WI38 (cell line): ENCODE results near the gene ASTN1.

ENCODE experiments used
- H3K4me3 ChIP-seq: 2 replicates; pipeline ENCODE4 v1.5.1; 2011; ENCODE audit warnings: low read depth, mild to moderate bottlenecking, control low read depth, low read length
- TF ChIP-seq, protein P1 (sequence below): IDR thresholded peaks from 2 replicates; pipeline ENCODE4 v1.5.1; 2012; ENCODE audit warnings: low read depth, mild to moderate bottlenecking, control low read depth, low read length

The ASTN1 gene

GRCh38 chr1:177164380-177165068 lies at the start of gene ASTN1:
ASTN1 (minus strand) TSS chr1:177164712; CDS start chr1:177164676, 36 bp downstream.
- TF ChIP-seq, protein P1, sequence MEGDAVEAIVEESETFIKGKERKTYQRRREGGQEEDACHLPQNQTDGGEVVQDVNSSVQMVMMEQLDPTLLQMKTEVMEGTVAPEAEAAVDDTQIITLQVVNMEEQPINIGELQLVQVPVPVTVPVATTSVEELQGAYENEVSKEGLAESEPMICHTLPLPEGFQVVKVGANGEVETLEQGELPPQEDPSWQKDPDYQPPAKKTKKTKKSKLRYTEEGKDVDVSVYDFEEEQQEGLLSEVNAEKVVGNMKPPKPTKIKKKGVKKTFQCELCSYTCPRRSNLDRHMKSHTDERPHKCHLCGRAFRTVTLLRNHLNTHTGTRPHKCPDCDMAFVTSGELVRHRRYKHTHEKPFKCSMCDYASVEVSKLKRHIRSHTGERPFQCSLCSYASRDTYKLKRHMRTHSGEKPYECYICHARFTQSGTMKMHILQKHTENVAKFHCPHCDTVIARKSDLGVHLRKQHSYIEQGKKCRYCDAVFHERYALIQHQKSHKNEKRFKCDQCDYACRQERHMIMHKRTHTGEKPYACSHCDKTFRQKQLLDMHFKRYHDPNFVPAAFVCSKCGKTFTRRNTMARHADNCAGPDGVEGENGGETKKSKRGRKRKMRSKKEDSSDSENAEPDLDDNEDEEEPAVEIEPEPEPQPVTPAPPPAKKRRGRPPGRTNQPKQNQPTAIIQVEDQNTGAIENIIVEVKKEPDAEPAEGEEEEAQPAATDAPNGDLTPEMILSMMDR: no peak

DNA sequence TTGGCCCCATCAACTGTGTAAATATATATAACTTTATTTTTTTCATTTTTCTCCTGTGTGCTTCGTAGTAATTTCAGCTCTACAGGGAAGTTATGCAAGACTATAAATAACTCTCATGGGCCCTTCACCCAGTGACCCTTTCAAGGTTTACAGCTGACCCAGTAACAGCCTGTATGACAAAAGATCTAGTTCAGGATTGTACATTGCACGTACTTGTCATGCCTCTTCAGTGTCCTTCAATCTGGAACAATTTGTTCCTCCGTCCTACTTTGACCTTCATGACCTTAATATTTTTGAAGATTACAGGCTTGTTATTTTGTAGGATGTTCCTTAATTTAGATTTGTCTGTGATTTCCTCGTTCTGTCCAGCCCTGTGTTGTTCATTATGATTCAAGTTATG lies 46.7 kb upstream of the ASTN1 start:
- no peak overlapping the region for H3K4me3 ChIP-seq
- TF ChIP-seq, protein P1: no peak

More at GRCh38 chr1:177164380-177165068, at the start of gene ASTN1:
- peak within 1 kb of the TSS; percentile 48 for H3K4me3 ChIP-seq

- TF ChIP-seq, protein P1: no peak
- no peak overlapping the region for H3K4me3 ChIP-seq
Observed at GRCh38 chr1:177210071-177210470, 45.6 kb upstream of the ASTN1 start.

DNA sequence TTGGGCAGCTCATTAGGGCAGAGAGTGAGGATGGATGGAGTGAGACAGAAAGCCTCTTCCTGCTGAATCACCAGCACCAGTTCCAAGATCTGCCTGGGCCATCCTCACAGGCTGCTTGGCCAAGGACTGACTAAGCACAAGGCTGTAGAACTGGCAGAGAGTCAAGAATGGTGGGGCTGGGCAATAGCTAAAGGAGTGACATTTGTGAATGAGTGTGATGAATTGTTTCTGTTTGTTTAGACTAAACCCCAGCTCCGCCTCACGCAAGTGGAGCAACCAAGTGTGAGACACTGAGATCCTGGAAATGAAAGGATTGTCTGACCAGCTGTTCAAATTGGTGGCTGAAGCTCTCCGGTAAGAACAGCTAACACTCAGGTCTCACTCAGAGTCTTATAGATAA lies 44.8 kb upstream of the ASTN1 start:
- TF ChIP-seq, protein P1: no peak
- no peak overlapping the region for H3K4me3 ChIP-seq

GRCh38 chr1:177208920-177209319 lies 44.4 kb upstream of the ASTN1 start:
- TF ChIP-seq, protein P1: no peak
- H3K4me3 ChIP-seq: no peak overlapping the region

DNA sequence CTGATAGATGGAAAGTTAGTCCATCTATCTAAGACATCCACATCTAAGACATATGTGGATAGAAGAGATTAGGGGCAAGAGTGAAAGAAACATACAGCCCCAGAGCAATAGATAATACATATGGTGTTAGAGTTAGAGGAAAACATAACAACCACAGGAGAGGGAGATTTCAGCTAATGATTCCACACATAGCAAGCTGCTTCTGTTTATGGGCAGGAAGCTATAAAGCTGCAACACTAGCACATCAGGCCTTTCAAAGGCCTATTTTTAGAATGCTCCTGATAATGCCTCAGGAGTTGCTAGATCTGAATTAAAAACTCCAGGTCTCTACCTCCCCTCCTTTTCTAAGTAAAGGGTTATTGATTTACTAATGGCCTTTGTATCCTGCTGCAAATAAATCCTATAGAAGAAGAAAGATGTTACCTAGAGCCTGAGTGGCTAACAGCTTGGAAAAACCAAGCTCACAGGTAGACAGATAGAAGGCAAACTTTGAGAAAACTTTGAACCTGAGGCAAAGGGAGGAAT lies 42.4 kb upstream of the ASTN1 start:
- H3K4me3 ChIP-seq: no peak overlapping the region
- TF ChIP-seq, protein P1: no peak

DNA sequence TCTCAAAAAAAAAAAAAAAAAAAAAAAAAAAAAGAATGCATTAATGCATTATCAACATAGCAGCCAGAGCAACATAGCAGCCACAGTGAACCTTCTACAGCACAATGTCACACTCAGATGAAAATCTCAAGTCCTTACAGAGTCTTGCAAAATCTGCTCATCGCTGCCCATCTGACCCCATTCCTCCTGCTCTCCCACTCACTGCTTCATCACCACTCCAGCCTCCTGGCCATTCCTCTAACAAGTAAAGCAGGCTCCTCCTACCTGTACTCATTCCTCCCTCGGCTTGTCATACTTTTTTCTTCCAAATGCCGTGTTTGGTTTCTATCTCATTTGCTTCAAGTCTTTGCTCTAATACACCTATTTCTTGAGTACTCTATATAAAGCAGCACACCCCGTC lies 35.8 kb upstream of the ASTN1 start:
- TF ChIP-seq, protein P1: no peak
- no peak overlapping the region for H3K4me3 ChIP-seq
